ENCODE results near the gene TMEM45A.

The TMEM45A gene

DNA sequence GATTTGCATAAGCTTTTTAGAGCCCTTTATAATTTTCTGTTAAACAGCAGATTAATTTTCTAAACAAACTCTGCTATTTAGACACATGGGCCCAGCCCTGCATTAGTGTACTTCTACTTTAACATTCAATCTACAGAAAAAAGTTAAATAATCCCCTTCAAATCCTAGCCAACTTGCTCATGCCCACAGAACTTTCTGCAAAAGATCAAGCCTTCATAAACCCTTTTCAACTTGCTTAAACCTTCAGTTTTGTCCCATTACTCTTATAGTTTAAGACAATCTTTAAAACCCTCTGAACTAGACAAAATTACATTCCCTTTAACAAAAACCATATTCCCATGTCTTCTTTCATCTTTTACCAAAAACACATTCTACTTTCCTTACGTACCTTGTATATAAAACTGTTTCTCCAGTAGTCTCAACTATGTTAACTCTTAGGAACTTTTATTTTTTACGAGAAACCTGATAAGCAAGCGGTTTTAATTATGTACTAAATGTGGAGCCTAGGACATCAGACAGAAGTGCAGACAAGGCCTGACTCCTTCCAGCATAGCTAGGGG, 91.8 kb downstream of the TMEM45A start:
- no peaks in the 10 kb centered on the region for H3K4me1 ChIP-seq
- H4K20me1 ChIP-seq: no peaks in the 10 kb centered on the region
- peaks cover 4% of the 10 kb centered on the region; the same call in 1 of the 2 replicates for H3K9me3 ChIP-seq
- no peak overlapping the region for H3K4me3 ChIP-seq
- H3K27me3 ChIP-seq: no peaks in the 10 kb centered on the region
- H3K9ac ChIP-seq: no peak overlapping the region
- no peak for TF ChIP-seq Cebpa-rat (IDR thresholded peaks at IDR 0.05)
- H3K4me2 ChIP-seq: no peak overlapping the region
- no peaks in the 10 kb centered on the region for H3K36me3 ChIP-seq
- H3K27ac ChIP-seq: no peak overlapping the region

DNA sequence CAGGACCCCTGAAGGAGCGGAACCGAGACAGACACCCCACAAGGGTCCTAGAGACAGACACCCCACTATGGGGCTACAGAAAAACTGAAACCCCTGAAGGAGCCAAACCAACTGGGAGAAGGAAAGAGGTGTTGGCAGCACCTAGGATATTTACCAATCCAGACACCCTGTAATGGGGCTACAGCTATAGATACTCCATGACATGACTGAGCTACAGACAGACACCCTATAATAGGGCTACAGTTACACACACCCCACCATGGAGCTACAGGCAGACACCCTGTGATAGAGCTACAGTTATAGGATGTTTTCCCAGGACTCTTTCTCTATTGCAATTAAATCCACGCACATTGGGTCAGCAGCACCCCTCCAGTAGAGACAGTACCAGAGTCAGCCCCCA, 94.4 kb downstream of the TMEM45A start:
- H3K36me3 ChIP-seq: no peaks in the 10 kb centered on the region
- H3K4me3 ChIP-seq: no peak overlapping the region
- peaks cover 4% of the 10 kb centered on the region; the same call in 1 of the 2 replicates for H3K9me3 ChIP-seq
- no peak overlapping the region for H3K9ac ChIP-seq
- no peaks in the 10 kb centered on the region; the same call in 1 of the 2 replicates for H3K4me1 ChIP-seq
- no peak overlapping the region for H3K27ac ChIP-seq
- no peak for TF ChIP-seq Cebpa-rat (IDR thresholded peaks at IDR 0.05)
- no peak overlapping the region for H3K4me2 ChIP-seq
- H4K20me1 ChIP-seq: no peaks in the 10 kb centered on the region
- no peaks in the 10 kb centered on the region for H3K27me3 ChIP-seq

DNA sequence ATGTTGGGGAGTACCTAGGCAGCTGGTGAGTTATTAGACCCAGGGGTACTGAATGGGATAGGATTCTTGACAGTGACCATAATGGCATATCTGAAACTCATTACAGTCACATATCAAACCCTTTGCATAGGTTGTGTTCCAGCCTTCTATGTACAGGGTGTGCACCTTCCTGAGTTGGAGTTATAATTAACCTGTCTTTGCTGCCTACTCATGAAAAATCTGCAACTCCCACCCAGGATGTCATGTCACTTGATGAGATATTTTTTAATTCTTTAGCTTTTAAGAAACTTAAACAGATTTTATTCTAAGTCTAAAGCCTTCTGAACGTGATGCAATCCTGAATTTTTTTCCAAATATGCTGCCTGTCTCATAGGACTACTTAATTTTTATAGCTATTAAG, 95.8 kb downstream of the TMEM45A start:
- H4K20me1 ChIP-seq: no peaks in the 10 kb centered on the region
- H3K4me3 ChIP-seq: no peak overlapping the region
- no peak for TF ChIP-seq Cebpa-rat (IDR thresholded peaks at IDR 0.05)
- H3K27me3 ChIP-seq: no peaks in the 10 kb centered on the region
- no peaks in the 10 kb centered on the region for H3K36me3 ChIP-seq
- no peaks in the 10 kb centered on the region; the same call in 1 of the 2 replicates for H3K4me1 ChIP-seq
- H3K9me3 ChIP-seq: peaks cover 4% of the 10 kb centered on the region; the same call in 1 of the 2 replicates
- H3K4me2 ChIP-seq: no peak overlapping the region
- no peak overlapping the region for H3K9ac ChIP-seq
- no peak overlapping the region for H3K27ac ChIP-seq

DNA sequence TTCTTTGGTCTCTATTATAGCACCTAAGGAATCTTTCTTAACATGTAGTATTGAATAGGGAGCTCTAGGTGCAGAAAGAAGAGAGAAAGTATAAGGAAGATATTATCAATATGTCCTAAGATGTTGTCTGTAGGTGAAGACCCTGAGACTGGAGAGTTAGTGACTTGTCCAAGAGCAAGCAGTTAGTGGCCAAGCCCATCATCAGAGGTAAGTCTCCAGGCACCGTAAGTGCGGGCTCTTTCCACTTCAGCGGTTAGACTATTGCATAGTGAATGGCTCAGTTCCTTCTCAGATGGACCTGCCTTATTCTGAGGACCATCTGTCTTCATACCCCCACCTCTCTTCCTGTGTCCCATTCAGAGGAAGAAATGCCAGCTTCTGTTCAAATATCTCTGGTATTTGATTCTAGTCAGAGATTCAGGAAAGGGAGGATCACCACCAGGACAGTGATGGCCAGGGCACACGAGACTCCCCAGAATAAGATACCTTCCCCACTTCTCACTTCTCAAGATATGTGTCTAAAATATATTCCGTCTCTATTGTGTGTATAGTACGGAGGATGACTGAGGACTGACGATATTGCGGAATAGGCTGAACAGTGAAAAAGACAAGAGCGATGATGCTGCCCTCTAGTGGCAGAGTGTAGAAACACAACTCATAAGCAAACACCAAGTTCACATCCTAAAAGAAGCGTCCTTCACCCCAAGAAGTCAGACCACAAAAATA, 97.9 kb downstream of the TMEM45A start:
- no peaks in the 10 kb centered on the region; the same call in 1 of the 2 replicates for H3K4me1 ChIP-seq
- peaks cover under 1% of the 10 kb centered on the region; the same call in 1 of the 2 replicates for H3K9me3 ChIP-seq
- H3K27me3 ChIP-seq: no peaks in the 10 kb centered on the region
- no peaks in the 10 kb centered on the region for H3K36me3 ChIP-seq
- H4K20me1 ChIP-seq: no peaks in the 10 kb centered on the region
- no peak overlapping the region for H3K4me3 ChIP-seq
- H3K9ac ChIP-seq: no peak overlapping the region
- H3K4me2 ChIP-seq: peak overlapping the region; percentile 8; the same call in 1 of the 2 replicates
- TF ChIP-seq Cebpa-rat (IDR thresholded peaks at IDR 0.05): no peak
- H3K27ac ChIP-seq: no peak overlapping the region

DNA sequence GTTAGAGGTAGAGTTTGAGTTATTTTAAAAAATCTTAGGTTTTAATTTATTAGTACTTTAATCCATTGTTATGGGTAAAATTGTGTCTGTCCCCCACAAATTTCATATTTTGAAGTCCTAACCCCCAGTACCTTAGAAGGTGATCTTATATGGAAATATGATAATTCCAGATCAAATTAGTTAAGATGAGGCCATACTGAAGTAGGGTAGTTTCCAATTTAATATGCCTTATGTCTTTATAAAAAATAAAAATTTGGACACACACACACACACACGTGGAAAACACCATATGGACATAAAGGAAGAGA, 98.4 kb downstream of the TMEM45A start:
- Histone ChIP-seq H3K4me2 (no peak overlapping the region), H3K4me3 (no peak overlapping the region), H3K9ac (no peak overlapping the region), H3K27me3 (no peaks in the 10 kb centered on the region), H3K4me1 (no peaks in the 10 kb centered on the region; the same call in 1 of the 2 replicates), H3K36me3 (no peaks in the 10 kb centered on the region), H4K20me1 (no peaks in the 10 kb centered on the region), H3K9me3 (no peaks in the 10 kb centered on the region), H3K27ac (no peak overlapping the region)
- no peak for TF ChIP-seq Cebpa-rat (IDR thresholded peaks at IDR 0.05)

DNA sequence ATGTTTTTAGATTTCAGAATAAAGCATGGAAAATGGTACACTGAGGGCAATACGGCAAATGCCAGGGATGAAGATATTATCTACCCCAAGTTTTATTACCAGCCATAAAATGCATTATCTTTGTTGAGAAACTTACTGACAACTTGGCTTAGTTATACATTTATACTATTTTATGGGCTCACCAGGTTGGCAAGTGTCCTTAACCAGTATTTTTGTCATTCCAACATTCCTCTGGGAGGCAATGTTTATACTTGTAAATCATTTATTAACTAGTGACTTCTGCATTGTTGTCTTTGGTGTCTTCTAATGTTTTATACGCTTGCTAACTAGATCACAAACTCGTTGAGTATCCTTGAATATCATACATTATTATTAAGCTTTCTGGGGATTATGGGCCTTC, 99.0 kb downstream of the TMEM45A start:
- no peak for TF ChIP-seq Cebpa-rat (IDR thresholded peaks at IDR 0.05)
- Histone ChIP-seq H4K20me1 (no peaks in the 10 kb centered on the region), H3K4me2 (no peak overlapping the region), H3K36me3 (no peaks in the 10 kb centered on the region), H3K4me1 (no peaks in the 10 kb centered on the region; the same call in 1 of the 2 replicates), H3K9me3 (no peaks in the 10 kb centered on the region), H3K27ac (no peak overlapping the region), H3K4me3 (no peak overlapping the region), H3K9ac (no peak overlapping the region), H3K27me3 (no peaks in the 10 kb centered on the region)

DNA sequence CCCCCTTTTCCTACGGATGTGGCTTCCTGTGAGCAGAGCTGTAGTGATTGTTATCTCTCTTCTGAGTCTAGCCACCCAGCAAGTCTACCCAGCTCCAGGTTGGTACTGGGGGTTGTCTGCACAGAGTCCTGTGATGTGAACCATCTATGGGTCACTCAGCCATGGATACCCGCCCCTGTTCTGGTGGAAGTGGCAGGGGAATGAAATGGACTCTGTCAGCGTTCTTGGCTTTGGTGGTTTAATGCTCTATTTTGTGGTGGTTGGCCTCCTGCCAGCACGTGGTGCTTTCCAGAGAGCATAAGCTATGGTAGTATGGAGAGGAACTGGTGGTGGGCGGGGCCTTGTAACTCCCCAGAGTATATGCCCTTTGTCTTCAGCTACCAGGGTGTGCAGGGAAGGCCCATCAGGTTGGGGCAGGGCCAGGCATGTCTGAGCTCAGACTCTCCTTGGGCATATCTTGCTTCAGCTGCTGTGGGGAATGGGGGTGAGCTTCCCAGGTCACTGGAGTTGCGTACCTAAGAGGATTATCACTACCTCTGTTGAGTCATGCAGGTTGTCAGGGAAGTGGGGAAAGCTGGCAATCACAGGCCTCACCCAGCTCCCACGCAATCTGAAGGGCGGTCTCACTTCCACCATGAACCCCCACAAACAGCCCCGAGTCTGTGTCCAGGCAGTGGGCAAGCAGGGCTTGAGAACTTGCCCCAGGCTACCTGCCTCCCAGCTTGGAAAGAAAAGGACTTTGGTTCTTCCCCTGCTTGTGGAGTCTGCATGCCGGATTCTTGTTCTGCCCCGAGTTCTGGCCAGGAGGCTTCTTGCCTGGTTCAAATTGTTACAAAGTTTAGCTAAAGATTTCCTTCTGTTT, 108.0 kb downstream of the TMEM45A start:
- peaks cover 32% of the 10 kb centered on the region for H3K4me1 ChIP-seq
- H3K9me3 ChIP-seq: peaks cover 19% of the 10 kb centered on the region
- no peaks in the 10 kb centered on the region for H3K36me3 ChIP-seq
- peak overlapping the region; percentile 70; the same call in 1 of the 2 replicates for H3K27ac ChIP-seq
- peak overlapping the region; percentile 38; the same call in 1 of the 2 replicates for H3K9ac ChIP-seq
- H3K4me3 ChIP-seq: 0 out of 2 replicates have a peak overlapping the region, but pooled peaks have one; percentile 22
- peak overlapping the region; percentile 60 for H3K4me2 ChIP-seq
- no peaks in the 10 kb centered on the region for H4K20me1 ChIP-seq
- H3K27me3 ChIP-seq: no peaks in the 10 kb centered on the region
- no peak for TF ChIP-seq Cebpa-rat (IDR thresholded peaks at IDR 0.05)

DNA sequence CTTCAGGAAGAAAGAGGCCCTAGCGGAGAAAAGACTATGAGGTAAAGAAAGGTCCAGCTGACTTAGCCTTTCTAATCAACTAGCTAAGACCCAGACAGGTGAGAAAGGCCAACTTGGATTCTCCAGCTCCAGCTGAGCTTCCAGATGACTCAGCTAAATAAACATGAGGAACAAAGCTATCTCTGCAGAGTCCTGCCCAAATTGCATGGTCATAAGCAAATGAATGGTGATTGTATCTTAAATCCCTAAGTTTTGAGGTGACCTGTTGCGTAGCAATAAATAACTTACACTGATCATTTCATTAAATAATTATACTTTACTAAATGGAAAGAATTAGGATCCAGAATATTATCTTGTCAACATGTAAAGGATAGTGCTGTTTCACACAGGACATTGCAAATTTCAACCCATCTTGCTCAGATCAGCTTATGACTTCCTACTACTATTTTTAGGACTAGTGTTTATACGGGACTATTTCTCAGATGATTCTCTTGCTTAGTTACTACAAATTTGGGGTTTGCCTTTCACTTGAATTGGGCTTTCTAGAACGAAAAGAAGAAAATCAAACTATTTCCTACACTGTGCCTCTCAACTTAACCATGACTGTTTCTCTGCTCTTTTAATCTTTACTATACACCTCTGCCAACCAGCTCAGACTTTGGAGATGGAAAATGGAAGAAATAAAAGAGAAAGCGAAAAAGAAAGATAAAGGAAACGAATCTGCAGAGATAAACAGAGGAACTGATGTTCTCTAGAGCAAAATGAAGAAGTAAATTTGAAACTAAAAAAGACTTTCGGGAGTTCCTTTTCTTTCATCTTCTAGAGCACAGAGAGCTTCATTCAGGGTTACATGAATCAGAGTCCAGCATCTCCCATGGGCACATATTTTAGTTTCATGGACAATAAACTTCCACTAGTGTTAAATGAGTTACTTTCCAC, 110.4 kb downstream of the TMEM45A start:
- no peak overlapping the region for H3K27ac ChIP-seq
- peaks cover 32% of the 10 kb centered on the region for H3K4me1 ChIP-seq
- H3K4me3 ChIP-seq: no peak overlapping the region
- H4K20me1 ChIP-seq: no peaks in the 10 kb centered on the region
- H3K9ac ChIP-seq: no peak overlapping the region
- H3K9me3 ChIP-seq: peaks cover 19% of the 10 kb centered on the region
- TF ChIP-seq Cebpa-rat (IDR thresholded peaks at IDR 0.05): no peak
- H3K36me3 ChIP-seq: no peaks in the 10 kb centered on the region
- peak overlapping the region; percentile 52 for H3K4me2 ChIP-seq
- H3K27me3 ChIP-seq: no peaks in the 10 kb centered on the region

DNA sequence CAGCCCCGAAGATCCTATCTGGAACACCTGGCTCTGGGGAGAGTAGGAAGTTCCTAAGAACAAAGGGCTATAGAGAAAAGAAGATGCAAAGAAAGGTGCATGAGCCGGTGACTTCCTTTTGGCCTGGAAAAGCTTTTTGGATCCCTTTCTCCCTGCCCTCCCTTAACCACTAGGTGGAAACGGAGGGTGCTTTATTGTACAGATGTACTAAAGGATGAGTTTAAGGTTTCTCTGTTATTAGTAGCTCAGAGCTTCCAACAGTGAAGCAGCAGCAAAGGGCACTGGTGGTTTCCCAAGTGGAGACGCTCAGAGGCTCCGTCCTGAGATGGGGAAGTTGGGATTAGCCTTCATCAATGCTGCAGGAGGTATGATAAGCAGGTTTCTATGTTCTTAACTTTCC, 111.0 kb downstream of the TMEM45A start:
- Histone ChIP-seq H3K4me1 (peaks cover 32% of the 10 kb centered on the region), H3K9ac (no peak overlapping the region), H3K27me3 (no peaks in the 10 kb centered on the region), H3K4me3 (no peak overlapping the region), H3K4me2 (peak overlapping the region; percentile 52), H3K9me3 (peaks cover 19% of the 10 kb centered on the region), H3K27ac (no peak overlapping the region), H3K36me3 (no peaks in the 10 kb centered on the region), H4K20me1 (no peaks in the 10 kb centered on the region)
- no peak for TF ChIP-seq Cebpa-rat (IDR thresholded peaks at IDR 0.05)

All from BLaER1 (cell line).